Measurements from ENCODE around the gene CRYAA. TPM values are rescaled to one million over a fixed set of nuclear protein-coding genes. Genes with fewer than 3 reads are reported as not detected.
"Not testable (repeated sequence)": the region's sequence is repeated elsewhere in the genome, so short reads cannot be mapped to it uniquely, and the experiment has no call there.

CRYAA gene
- total RNA-seq, 1 experiment from 2014 or later: not detected

DNA sequence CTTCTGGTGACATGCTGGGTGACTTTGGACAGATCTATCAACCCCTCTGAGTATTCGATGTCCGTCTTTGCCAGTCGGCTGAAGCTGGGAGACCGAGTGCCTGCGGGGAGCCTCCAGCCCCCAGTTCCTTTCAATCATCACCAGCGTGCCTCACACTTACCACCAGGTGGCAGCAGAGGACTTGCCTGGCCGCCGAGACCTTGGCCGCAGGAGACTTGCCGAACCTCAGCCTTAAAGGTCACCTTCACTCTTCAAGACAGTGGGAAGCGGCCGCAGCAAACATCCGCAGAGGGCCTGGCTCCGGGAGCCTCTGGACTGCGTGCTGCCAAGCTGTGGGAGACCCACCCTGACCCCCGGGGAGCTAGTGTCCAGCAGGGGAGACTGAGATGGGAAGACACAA is 7.8 kb downstream of the CRYAA start:
- BruUV-seq (replicated peaks); H3K4me1 Mint-ChIP-seq (ENCODE audit: low read depth, unreplicated experiment); H3K9me3 Mint-ChIP-seq (ENCODE audit: low read depth, unreplicated experiment); H3K27ac Mint-ChIP-seq (ENCODE audit: unreplicated experiment); intact Hi-C loops (cut with micrococcal nuclease; ENCODE audit: unreplicated experiment); H3K36me3 Mint-ChIP-seq (ENCODE audit: insufficient read depth, unreplicated experiment); CTCF ChIA-PET; DNase-seq; H3K4me3 Mint-ChIP-seq (ENCODE audit: low read depth, unreplicated experiment); H3K27me3 Mint-ChIP-seq (ENCODE audit: unreplicated experiment): not testable (repeated sequence)

DNA sequence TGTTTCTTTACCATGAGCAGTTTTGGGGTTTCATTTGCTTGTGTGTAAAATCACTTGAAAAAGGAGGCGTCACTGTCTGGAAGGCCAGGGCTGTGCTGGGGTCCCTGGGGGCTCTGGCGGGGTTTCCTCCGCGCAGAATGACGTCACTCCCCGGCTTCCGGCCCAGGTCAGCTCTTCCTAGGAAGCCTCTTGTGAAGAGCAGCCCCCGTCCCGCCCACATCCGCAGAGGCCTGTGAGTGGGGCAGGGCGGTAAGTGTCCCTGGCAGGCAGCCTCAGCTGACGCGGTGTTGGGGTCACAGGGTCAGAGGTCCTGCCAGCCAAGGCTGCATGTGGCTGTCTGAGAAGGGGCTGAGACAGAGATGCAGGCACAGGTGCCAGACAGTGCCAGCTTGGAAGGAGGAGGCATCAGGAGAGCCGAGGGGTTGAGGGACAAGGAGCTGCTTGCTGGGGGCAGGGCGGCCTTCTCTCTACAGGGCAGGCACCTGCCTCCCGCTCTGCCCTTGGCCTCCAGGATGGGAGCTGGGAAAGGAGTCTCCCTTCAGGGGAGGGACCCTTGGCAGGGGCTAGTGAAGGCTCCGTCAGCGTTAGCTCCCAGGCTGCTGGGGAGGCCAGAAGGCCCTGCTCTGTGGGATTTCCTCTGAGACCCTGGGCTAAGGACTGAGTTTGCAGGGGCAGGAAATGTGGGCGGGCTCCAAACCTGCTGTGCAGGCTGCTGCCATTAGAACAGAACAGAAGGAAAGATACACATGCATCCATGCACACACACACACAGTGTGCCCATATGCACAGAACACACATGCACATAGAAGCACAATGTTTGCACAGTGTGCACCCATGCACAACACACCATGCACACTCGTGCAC is 8.5 kb downstream of the CRYAA start:
- H3K4me1 Mint-ChIP-seq (ENCODE audit: low read depth, unreplicated experiment); DNase-seq; H3K36me3 Mint-ChIP-seq (ENCODE audit: insufficient read depth, unreplicated experiment); H3K27ac Mint-ChIP-seq (ENCODE audit: unreplicated experiment); BruUV-seq (replicated peaks); H3K27me3 Mint-ChIP-seq (ENCODE audit: unreplicated experiment); H3K9me3 Mint-ChIP-seq (ENCODE audit: low read depth, unreplicated experiment); H3K4me3 Mint-ChIP-seq (ENCODE audit: low read depth, unreplicated experiment); CTCF ChIA-PET; intact Hi-C loops (cut with micrococcal nuclease; ENCODE audit: unreplicated experiment): not testable (repeated sequence)

DNA sequence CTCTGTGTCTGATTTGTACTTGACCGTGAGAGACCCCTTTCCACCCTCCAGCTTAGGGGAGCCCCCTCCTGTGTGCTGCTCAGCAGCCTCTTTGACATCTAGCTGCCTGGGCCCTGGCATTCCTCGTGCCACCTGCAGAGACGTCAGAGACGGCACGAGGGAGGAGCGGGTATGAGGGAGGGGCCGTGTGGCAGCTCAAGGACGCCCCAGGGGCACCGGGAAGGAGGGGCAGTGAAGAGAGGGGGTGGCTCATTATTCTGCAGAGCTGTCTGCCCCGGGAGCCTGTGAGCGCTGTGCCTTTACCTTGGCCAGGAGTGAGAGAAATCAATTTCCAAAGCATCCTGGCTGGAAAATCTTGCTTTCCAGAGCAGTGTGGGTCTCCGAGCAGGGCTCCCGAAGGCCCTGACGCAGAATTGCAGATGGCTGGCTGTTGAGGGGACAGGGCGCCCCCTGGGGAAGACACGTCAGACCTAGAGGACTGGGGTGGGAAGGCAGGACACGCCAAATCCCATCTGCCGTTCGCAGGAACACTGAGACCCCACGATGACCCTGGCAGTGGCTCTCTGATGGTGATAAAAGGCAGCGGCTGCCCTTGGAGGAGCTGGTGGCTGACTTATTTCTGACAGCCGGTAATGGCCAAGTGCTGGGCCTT is 9.5 kb downstream of the CRYAA start:
- BruUV-seq (replicated peaks); H3K4me1 Mint-ChIP-seq (ENCODE audit: low read depth, unreplicated experiment); DNase-seq; intact Hi-C loops (cut with micrococcal nuclease; ENCODE audit: unreplicated experiment); H3K9me3 Mint-ChIP-seq (ENCODE audit: low read depth, unreplicated experiment); H3K4me3 Mint-ChIP-seq (ENCODE audit: low read depth, unreplicated experiment); H3K27ac Mint-ChIP-seq (ENCODE audit: unreplicated experiment); H3K27me3 Mint-ChIP-seq (ENCODE audit: unreplicated experiment); H3K36me3 Mint-ChIP-seq (ENCODE audit: insufficient read depth, unreplicated experiment); CTCF ChIA-PET: not testable (repeated sequence)

DNA sequence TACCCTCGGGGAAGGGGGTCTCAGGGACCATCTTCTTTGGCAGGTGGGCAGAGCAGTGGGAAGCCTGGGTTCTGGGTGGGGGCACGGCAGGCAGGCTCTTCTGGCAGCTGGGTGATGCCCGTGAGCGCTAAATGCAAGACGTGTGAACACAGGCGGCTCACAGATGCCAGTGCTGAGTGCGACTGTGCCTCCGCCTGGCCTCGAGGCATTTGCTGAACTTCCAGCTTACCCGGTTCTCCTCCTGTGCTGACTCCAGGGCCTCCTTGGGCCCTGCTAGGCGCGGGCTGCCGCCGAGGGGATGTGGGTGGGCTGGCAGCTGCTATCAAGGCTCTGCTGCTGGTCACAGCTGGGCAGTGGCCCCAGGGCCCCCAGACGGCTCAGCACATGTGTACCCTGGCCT is 12.2 kb downstream of the CRYAA start:
- H3K4me3 Mint-ChIP-seq (ENCODE audit: low read depth, unreplicated experiment); DNase-seq; H3K27ac Mint-ChIP-seq (ENCODE audit: unreplicated experiment); CTCF ChIA-PET; H3K36me3 Mint-ChIP-seq (ENCODE audit: insufficient read depth, unreplicated experiment); H3K9me3 Mint-ChIP-seq (ENCODE audit: low read depth, unreplicated experiment); H3K4me1 Mint-ChIP-seq (ENCODE audit: low read depth, unreplicated experiment); H3K27me3 Mint-ChIP-seq (ENCODE audit: unreplicated experiment); intact Hi-C loops (cut with micrococcal nuclease; ENCODE audit: unreplicated experiment); BruUV-seq (replicated peaks): not testable (repeated sequence)

DNA sequence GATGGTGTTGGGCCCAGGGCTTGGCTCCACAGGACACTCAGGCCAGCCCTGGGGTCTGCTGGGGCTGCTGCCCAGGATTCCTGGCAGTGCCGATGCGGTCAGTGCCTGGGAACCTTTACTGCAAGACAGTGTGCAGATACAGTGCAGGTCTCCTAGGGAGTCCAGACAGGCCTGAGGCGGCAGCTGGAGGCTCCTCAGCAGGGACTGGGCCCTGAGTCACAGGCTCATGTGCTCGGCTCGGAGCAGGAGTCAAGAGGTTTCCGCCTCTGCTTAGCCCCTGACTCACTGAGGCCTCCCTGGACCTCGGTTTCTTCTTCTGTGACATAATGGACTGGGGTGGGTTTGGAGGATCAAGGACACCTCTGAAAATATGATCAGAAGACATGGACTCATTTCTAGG is 18.5 kb downstream of the CRYAA start:
- intact Hi-C loops (cut with micrococcal nuclease; ENCODE audit: unreplicated experiment); CTCF ChIA-PET; H3K4me1 Mint-ChIP-seq (ENCODE audit: low read depth, unreplicated experiment); H3K9me3 Mint-ChIP-seq (ENCODE audit: low read depth, unreplicated experiment); H3K4me3 Mint-ChIP-seq (ENCODE audit: low read depth, unreplicated experiment); DNase-seq; H3K27ac Mint-ChIP-seq (ENCODE audit: unreplicated experiment); H3K36me3 Mint-ChIP-seq (ENCODE audit: insufficient read depth, unreplicated experiment); BruUV-seq (replicated peaks): not testable (repeated sequence)
- H3K27me3 Mint-ChIP-seq (ENCODE audit: unreplicated experiment): peaks cover 16% of the 10 kb centered on the region

DNA sequence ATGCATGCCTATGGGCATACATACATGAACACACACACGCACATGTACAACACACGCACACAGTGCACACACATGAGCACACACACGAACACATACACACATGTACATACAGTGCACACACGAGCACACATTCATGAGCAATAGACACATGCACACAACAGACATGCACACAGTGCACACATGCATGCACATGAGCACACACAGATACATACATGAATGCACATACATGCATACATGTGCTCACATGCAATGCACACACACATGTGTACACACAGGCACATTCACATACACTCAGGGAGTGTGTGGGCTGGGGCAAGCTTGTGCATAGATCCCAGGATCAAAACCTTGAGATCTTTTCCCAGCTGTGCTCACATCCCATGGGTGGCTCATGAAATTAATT is 18.9 kb downstream of the CRYAA start:
- peaks cover 20% of the 10 kb centered on the region for H3K27me3 Mint-ChIP-seq (ENCODE audit: unreplicated experiment)
- no peaks in the 10 kb centered on the region for H3K9me3 Mint-ChIP-seq (ENCODE audit: low read depth, unreplicated experiment)
- no TSS peak for BruUV-seq (replicated peaks)
- DNase-seq: no peak
- CTCF ChIA-PET: no interaction called here
- H3K4me3 Mint-ChIP-seq (ENCODE audit: low read depth, unreplicated experiment): no peak overlapping the region
- H3K27ac Mint-ChIP-seq (ENCODE audit: unreplicated experiment): no peak overlapping the region
- intact Hi-C loops (cut with micrococcal nuclease; ENCODE audit: unreplicated experiment): no loop called here
- H3K36me3 Mint-ChIP-seq (ENCODE audit: insufficient read depth, unreplicated experiment): peaks cover 5% of the 10 kb centered on the region
- peaks cover 8% of the 10 kb centered on the region for H3K4me1 Mint-ChIP-seq (ENCODE audit: low read depth, unreplicated experiment)
- TF ChIP-seq, protein P1, sequence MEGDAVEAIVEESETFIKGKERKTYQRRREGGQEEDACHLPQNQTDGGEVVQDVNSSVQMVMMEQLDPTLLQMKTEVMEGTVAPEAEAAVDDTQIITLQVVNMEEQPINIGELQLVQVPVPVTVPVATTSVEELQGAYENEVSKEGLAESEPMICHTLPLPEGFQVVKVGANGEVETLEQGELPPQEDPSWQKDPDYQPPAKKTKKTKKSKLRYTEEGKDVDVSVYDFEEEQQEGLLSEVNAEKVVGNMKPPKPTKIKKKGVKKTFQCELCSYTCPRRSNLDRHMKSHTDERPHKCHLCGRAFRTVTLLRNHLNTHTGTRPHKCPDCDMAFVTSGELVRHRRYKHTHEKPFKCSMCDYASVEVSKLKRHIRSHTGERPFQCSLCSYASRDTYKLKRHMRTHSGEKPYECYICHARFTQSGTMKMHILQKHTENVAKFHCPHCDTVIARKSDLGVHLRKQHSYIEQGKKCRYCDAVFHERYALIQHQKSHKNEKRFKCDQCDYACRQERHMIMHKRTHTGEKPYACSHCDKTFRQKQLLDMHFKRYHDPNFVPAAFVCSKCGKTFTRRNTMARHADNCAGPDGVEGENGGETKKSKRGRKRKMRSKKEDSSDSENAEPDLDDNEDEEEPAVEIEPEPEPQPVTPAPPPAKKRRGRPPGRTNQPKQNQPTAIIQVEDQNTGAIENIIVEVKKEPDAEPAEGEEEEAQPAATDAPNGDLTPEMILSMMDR (IDR thresholded peaks at IDR 0.05; ENCODE audit: unreplicated experiment): no peak

All from Calu3 (cell line).